Measurements from ENCODE around the gene RBFOX1.

RBFOX1 gene

DNA sequence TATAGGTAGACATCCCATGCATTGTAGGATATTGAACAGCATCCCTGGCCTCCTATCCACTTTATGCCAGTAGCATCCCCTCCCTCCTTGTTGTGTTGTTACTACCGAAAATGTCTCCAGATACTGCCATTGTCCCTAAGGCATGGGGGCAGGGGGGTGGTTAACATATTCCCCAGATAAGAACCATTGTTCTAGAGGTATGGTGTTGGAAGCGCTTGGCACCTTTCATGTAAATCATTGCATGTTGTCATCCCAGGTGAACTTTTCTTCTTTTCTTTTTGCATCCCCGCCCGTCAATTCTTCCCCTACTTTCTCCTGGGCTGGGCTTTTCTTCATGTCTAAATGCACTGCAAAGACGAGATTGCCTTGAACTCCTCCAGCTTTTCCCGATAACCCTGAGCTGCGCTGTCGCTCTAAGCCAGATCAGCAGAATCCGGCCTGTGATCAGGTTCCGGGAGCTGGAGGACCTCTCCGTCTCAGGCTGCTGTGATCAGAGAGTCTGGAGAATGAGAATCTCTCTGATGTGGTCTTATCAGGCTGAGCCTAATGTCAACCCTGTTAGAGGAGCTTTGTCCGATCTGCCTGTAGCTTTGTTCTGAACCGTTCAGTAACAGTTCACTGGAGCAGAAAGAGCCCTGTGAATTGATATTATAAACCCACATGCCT is 76.2 kb downstream of the RBFOX1 start:
- no peak for TF ChIP-seq CTCF (IDR thresholded peaks at IDR 0.05; ENCODE audit: low read depth, low read length)
- in situ Hi-C loops (cut with HindIII; ENCODE audit: low sequenced_read_pairs) = no loop called here
- no peak overlapping the region for H3K4me3 ChIP-seq (ENCODE audit: low read depth, low read length)
- DNase-seq (ENCODE audit: low read depth, low spot score) = no peak

DNA sequence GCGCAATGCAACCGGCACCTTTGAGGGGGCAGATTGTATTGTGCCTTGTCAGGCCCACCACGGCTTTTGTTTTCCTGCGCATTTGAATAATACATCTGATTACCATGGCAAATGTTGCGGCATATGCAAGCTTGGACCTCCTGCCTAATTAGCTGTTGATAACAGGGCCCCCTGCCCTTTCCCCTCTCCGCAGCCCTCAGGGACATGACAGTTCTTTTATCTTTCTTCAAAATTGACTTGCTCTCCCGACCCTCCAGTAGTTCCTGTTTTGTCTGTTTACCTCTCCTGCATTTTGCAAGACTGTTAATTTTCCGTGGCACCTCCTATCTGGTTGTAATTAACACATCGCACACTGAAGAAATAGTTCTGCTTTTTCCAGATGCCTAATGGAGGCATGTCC is 86.8 kb downstream of the RBFOX1 start:
- no peak overlapping the region for H3K4me3 ChIP-seq (ENCODE audit: low read depth, low read length)
- DNase-seq (ENCODE audit: low read depth, low spot score) = no peak
- in situ Hi-C loops (cut with HindIII; ENCODE audit: low sequenced_read_pairs) = no loop called here
- no peak for TF ChIP-seq CTCF (IDR thresholded peaks at IDR 0.05; ENCODE audit: low read depth, low read length)

DNA sequence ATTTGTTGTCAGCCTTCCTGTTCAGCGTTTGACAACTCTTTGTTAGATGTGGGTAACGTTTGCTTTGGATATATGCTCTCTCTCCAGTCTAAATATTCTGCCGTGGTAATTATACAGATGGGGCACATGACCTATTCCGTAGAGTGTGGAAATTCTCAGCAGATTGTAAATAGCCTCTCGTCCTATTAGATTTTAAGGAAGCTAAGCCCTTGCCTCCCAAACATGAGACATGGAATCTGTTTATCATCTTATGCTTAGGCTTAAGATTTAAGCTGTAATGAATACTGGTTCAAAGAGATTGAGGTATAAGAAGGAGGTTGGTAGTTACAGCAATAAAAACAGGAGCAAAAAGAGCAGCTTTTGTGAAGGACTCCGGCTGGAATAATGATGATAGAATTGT is 87.4 kb downstream of the RBFOX1 start:
- no peak overlapping the region for H3K4me3 ChIP-seq (ENCODE audit: low read depth, low read length)
- in situ Hi-C loops (cut with HindIII; ENCODE audit: low sequenced_read_pairs) = no loop called here
- no peak for TF ChIP-seq CTCF (IDR thresholded peaks at IDR 0.05; ENCODE audit: low read depth, low read length)
- DNase-seq (ENCODE audit: low read depth, low spot score) = no peak

DNA sequence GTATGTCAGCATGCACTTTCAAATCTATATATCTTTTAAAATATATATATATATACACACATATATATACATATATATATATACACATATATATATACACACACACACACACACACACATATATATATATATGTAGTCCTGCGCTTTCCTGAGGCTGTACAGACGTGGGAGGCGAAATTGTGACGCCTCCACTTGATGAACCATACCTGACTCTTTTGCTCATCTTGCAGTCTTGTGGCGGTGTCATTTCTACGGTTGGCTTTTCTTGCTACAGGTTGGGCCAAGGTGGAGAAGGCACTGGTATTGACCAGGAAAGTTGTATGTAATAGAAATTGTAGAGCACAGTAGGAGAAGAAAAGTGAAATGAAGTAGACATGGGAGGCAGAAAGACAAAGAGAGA is 88.2 kb downstream of the RBFOX1 start:
- in situ Hi-C loops (cut with HindIII; ENCODE audit: low sequenced_read_pairs) = no loop called here
- no peak overlapping the region for H3K4me3 ChIP-seq (ENCODE audit: low read depth, low read length)
- no peak for TF ChIP-seq CTCF (IDR thresholded peaks at IDR 0.05; ENCODE audit: low read depth, low read length)
- DNase-seq (ENCODE audit: low read depth, low spot score) = no peak

- TF ChIP-seq CTCF (IDR thresholded peaks at IDR 0.05; ENCODE audit: low read depth, low read length) = no peak
- in situ Hi-C loops (cut with HindIII; ENCODE audit: low sequenced_read_pairs) = no loop called here
Measured at GRCh38 chr16:7421578-7421977, 88.9 kb downstream of the RBFOX1 start.

GRCh38 chr16:7422036-7422888 is 89.6 kb downstream of the RBFOX1 start:
- no peak for TF ChIP-seq CTCF (IDR thresholded peaks at IDR 0.05; ENCODE audit: low read depth, low read length)
- DNase-seq (ENCODE audit: low read depth, low spot score) = no peak
- in situ Hi-C loops (cut with HindIII; ENCODE audit: low sequenced_read_pairs) = no loop called here
- no peak overlapping the region for H3K4me3 ChIP-seq (ENCODE audit: low read depth, low read length)

More at GRCh38 chr16:7421578-7421977, 88.9 kb downstream of the RBFOX1 start:
- no peak for DNase-seq (ENCODE audit: low read depth, low spot score)
- H3K4me3 ChIP-seq (ENCODE audit: low read depth, low read length) = no peak overlapping the region

All from astrocyte of the spinal cord (primary cell).